Measurements from ENCODE around the gene GPR68.

GPR68 gene

DNA sequence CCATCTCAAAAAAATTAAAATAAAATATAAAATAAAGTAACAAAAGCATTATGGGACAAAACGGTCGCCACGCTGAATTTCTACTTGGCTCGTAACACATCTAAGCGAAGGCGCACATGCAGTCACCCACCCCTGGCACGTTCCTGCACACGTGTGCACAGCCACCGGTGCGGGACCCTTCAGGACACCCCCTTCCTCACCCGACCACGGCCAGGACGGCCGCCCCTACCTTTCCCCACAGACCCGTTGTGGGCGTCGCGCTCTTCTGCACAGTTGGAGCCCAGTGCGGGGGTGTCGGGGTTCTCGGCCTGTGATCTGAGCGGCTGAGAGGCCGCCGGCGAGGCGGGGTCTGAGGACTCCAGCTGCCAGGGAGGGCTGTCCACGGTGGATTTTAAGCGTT lies 44.4 kb upstream of the GPR68 start:
- H3K27ac ChIP-seq, result peak overlapping the region; percentile 98
- TF ChIP-seq, protein P1, sequence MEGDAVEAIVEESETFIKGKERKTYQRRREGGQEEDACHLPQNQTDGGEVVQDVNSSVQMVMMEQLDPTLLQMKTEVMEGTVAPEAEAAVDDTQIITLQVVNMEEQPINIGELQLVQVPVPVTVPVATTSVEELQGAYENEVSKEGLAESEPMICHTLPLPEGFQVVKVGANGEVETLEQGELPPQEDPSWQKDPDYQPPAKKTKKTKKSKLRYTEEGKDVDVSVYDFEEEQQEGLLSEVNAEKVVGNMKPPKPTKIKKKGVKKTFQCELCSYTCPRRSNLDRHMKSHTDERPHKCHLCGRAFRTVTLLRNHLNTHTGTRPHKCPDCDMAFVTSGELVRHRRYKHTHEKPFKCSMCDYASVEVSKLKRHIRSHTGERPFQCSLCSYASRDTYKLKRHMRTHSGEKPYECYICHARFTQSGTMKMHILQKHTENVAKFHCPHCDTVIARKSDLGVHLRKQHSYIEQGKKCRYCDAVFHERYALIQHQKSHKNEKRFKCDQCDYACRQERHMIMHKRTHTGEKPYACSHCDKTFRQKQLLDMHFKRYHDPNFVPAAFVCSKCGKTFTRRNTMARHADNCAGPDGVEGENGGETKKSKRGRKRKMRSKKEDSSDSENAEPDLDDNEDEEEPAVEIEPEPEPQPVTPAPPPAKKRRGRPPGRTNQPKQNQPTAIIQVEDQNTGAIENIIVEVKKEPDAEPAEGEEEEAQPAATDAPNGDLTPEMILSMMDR (conservative IDR thresholded peaks at IDR 0.05), result no peak

DNA sequence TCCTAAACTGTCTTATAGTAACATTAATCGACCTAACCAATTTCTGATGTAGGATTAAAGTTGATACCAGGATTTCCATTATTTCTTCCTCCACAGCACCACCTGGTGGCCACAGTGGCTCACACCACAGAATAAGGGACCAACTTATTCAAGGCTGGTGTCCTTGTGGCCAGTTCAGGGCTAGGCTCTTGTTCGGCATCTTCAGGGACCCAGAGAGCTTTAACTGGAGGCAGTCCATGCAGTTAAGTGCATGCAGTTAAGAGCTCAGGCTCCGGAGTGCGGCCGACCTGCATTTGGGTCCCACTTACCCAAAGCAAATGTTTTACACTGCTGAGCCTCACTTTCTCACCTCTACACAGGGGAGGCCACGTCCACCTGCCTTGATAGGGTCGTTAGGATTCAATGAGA lies 42.0 kb upstream of the GPR68 start:
- TF ChIP-seq, protein P1 (conservative IDR thresholded peaks at IDR 0.05), result peak; percentile 89
- no peak overlapping the region; the same call in 1 of the 2 replicates for H3K27ac ChIP-seq

DNA sequence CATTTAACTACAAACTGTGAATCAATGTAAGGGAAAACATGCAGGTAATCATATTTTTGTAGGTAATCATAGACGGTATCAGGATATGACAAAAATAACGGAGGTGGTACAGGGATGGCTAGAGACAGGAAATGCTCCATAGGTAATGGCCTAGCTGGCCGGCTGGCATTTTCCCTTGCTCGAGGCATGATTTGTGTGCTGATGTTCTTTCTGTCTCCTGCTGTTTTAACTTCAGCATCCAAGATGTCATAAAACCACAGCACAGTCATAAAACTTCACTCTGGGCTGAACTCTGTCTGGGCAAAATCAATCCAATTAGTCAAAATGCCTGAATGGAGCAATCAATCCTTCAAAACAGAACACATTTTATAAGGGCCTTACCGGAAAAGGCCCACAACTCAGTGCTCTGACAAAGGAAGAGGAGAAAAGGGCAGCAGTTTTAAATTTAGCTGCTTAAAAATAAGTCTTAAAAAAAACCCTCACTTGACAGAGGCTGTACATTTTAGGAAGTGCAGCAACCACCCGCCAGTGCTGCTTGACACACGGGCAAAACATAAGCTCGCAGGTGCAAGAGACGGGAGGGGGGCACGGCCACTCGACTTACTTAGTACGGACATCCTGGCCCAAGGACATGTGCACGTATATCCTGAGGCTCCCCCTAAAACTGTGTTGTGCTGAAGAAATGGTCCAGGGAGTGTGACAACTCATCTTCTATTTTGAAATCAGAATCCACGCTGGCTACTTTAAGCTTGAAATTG lies 40.5 kb upstream of the GPR68 start:
- H3K27ac ChIP-seq, result peak overlapping the region; percentile 61
- TF ChIP-seq, protein P1 (conservative IDR thresholded peaks at IDR 0.05), result no peak

DNA sequence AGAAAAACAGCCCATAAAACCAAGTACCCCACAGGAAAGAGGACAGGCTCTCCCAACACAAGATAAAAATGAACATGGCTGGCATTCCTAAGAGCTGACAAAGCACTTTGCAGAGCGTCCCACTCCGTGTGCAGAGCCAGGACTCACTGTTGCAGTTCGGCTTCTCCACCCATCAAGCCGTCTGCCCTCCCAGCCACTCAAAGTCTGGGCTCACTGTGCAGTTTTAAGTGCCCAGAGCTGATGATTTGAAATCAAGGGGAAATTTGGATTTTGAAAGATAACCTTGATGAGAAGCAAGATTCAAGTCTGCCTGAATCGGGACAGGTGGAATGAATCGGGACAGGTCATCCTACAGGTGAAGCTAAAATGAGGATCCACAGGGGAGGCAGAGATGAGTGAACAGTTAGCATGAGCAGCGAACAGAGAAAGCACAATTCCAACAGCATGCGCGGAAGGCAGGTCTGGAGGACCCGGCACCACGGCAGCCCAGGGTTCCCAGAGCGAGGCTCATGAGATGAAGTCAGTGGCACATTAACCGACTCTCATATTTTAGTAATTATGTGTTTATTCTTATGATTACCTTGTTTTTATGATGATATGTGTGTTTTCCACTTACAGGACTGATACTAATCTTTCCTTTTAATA lies 39.8 kb upstream of the GPR68 start:
- TF ChIP-seq, protein P1 (conservative IDR thresholded peaks at IDR 0.05), result no peak
- peak overlapping the region; percentile 61 for H3K27ac ChIP-seq

DNA sequence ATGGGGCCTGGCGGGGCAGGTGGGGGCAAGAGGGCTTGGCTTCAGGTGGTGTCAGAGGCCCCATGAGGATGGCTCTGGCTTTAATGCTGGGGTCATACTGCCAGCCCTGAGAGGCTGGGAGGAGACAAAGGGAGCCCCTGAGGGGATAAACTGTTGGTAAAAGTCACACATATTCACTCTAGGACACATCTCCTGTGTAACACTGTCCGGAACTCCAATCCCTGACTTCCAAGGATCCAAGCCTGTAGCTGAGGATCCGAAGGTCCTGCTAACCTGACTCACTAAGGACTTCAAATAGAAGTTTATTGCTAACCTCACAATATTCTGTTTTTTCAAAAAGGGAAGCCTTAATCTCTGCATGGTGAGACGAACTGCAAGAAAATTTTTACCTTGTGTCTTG lies 39.2 kb upstream of the GPR68 start:
- H3K27ac ChIP-seq, result peak overlapping the region; percentile 61
- TF ChIP-seq, protein P1 (conservative IDR thresholded peaks at IDR 0.05), result no peak

DNA sequence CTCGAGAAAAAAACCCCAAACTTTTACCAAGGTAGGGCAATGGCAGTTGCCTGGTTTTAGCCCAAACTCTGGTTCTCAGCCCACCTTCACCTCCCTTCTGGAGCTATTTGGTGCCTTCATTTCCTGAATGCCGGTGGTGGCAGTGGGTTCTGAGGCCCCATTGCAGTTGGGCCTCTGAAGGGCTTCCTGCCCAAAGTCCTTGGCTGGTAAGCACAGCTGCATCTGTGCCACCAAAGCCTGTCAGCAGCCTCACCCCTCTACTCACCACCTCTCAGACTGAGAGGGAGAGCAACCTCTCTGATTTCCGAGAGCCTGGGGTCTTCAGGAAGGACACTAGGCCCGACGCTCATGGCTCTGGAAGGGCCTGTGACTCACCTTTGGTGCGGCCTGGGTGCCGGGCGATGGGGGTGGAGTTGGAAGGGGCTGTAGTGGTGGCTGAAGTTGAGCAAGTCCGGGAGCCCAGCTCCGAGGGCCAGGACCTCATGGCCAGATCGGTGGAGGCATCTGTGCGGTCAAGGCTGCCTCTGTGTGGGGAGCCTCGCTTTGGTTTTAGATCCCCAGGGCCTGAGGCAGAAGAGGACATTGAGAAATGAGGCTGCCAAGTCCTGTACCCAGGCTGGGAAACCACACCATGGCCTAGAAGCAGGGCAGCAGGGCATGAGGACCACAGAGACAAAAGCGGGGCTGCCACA lies 38.6 kb upstream of the GPR68 start:
- peak overlapping the region; percentile 61 for H3K27ac ChIP-seq
- TF ChIP-seq, protein P1 (conservative IDR thresholded peaks at IDR 0.05), result no peak

DNA sequence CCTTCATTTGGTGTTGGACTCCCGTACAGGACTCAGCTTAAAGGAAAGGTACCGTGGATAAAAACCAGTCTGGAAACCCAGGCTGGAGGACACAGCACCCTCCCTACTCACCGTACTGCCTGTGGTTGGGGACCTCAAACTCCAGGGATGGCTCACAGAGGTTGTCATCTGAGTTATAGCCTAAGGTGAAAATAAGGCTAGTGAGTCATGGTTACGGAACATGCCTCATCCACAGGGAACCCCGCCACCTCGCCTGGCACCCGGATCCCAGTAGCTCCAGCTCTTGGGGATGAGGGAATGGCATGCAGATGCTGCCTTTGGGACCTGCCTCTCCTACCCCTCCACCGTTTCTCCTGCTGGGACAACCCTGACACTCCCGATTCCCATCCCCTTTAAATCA lies 36.8 kb upstream of the GPR68 start:
- TF ChIP-seq, protein P1 (conservative IDR thresholded peaks at IDR 0.05), result no peak
- no peak overlapping the region for H3K27ac ChIP-seq

Data from VCaP (cell line).